Ovary (tissue), 3 donors: ENCODE results near the gene IRF2BPL.

Experiments used
- POLR2A ChIP-seq: fragments of 450-650 bp; IDR thresholded peaks from one replicate; pipeline ENCODE4 v1.6.1; 2017; ENCODE audit warnings: antibody characterized with exemption, mild to moderate bottlenecking, moderate library complexity
- TF ChIP-seq, protein P1 (sequence below), 3 donors: fragments of 450-650 bp in 2 of 3; fragments of 200-600 bp in 1 of 3; IDR thresholded peaks; one replicate each; pipeline versions ENCODE4 v1.5.1 to v1.8.0; 2016 to 2022; ENCODE audit warnings: antibody characterized with exemption in 3 of 3, mild to moderate bottlenecking in 1 of 3
- donor health status: DM: no; HTN: no; CAD: no.

GRCh38 chr14:77017666-77018065, 10.8 kb downstream of the IRF2BPL start:
- TF ChIP-seq, protein P1, sequence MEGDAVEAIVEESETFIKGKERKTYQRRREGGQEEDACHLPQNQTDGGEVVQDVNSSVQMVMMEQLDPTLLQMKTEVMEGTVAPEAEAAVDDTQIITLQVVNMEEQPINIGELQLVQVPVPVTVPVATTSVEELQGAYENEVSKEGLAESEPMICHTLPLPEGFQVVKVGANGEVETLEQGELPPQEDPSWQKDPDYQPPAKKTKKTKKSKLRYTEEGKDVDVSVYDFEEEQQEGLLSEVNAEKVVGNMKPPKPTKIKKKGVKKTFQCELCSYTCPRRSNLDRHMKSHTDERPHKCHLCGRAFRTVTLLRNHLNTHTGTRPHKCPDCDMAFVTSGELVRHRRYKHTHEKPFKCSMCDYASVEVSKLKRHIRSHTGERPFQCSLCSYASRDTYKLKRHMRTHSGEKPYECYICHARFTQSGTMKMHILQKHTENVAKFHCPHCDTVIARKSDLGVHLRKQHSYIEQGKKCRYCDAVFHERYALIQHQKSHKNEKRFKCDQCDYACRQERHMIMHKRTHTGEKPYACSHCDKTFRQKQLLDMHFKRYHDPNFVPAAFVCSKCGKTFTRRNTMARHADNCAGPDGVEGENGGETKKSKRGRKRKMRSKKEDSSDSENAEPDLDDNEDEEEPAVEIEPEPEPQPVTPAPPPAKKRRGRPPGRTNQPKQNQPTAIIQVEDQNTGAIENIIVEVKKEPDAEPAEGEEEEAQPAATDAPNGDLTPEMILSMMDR (IDR thresholded peaks at IDR 0.05), result no peak
- no peak for TF ChIP-seq POLR2A
